HCT116 (cell line): ENCODE measurements around the gene MME. TPM values are rescaled to one million over a fixed set of nuclear protein-coding genes. Genes with fewer than 3 reads are reported as not detected.

Experiments used
- ATAC-seq: fragments of 200-7000 bp; cut with Tn5 transposase; 2 replicates; pipeline ENCODE4 v1.9.1; 2020; ENCODE audit warnings: mild to moderate bottlenecking, moderate library complexity
- BruUV-seq: library from RNA; stranded (reverse); fragments of 400-500 nt; replicated peaks from 2 replicates; lab custom pipeline; 2021; lab: Mats Ljungman, UMichigan
- CTCF ChIA-PET: fragments of 300-600 bp; sonication (Branson Sonifier 250); formaldehyde crosslinking; loops from one replicate; lab custom pipeline; 2021; ENCODE audit warnings: antibody characterized with exemption; lab: Charles Lee
- POLR2A ChIA-PET: fragments of 300-600, 350-600 bp; sonication (Branson Sonifier 250); formaldehyde crosslinking; loops from one replicate; lab custom pipeline; 2021; ENCODE audit warnings: antibody characterized with exemption; lab: Charles Lee
- RAD21 ChIA-PET, 2 experiments: fragments of 300-600 bp; sonication (Branson Sonifier 250); formaldehyde crosslinking; loops; one replicate each; lab custom pipeline; 2023; ENCODE audit warnings: low total read pairs in 2 of 2; ENCODE audit not compliant: uncharacterized antibody in 2 of 2, unreplicated experiment in 2 of 2, low non-redundant PET in 1 of 2; lab: Charles Lee
- DNase-seq: peaks from one replicate; pipeline ENCODE4 v3.0.0-alpha.2; 2010; ENCODE audit warnings: low read depth, low spot score
- H2AFZ ChIP-seq: fragments of 200-600 bp; shearing (Covaris generic), sonication (generic); 2 replicates; pipeline ENCODE4 v1.6.1; 2017; ENCODE audit warnings: low read depth, mixed run types, mixed read lengths, antibody characterized with exemption, low read length; ENCODE audit not compliant: poor library complexity, severe bottlenecking
- H3K27ac ChIP-seq: 2 replicates; pipeline ENCODE4 v1.5.1; 2012; ENCODE audit warnings: low read depth, low read length
- H3K27me3 ChIP-seq: fragments of 200-600 bp; sonication (generic); 2 replicates; pipeline ENCODE4 v1.6.1; 2016; ENCODE audit warnings: mixed run types, low read length, mixed read lengths; ENCODE audit not compliant: insufficient read depth
- H3K36me3 ChIP-seq, 2 experiments: fragments of 200-500 bp in 1 of 2; fragments of 200-600 bp in 1 of 2; sonication (Bioruptor generic) in 1 of 2; sonication (generic) in 1 of 2; 2 replicates each; pipeline versions ENCODE4 v1.5.1 to v1.6.1; 2014 to 2016; ENCODE audit warnings: low read length in 2 of 2, inconsistent platforms in 1 of 2, mixed read lengths in 1 of 2, mixed run types in 1 of 2; ENCODE audit not compliant: insufficient read depth in 2 of 2, control insufficient read depth in 1 of 2
- H3K4me1 ChIP-seq, 2 experiments: fragments of 200-600 bp in 1 of 2; sonication (generic) in 1 of 2; 2 replicates each; pipeline versions ENCODE4 v1.5.1 to v1.6.1; 2012 to 2017; ENCODE audit warnings: low read length in 2 of 2, inconsistent platforms in 1 of 2, mild to moderate bottlenecking in 1 of 2, mixed read lengths in 1 of 2, mixed run types in 1 of 2, moderate library complexity in 1 of 2; ENCODE audit not compliant: insufficient read depth in 2 of 2, control insufficient read depth in 1 of 2
- H3K4me2 ChIP-seq: fragments of 200-600 bp; sonication (generic); 2 replicates; pipeline ENCODE4 v1.6.1; 2017; ENCODE audit warnings: mixed run types, low read length, mixed read lengths
- H3K4me3 ChIP-seq, 2 experiments: fragments of 200-600 bp in 1 of 2; sonication (generic) in 1 of 2; replicated peaks in 1 of 2; 2 replicates each; pipeline ENCODE4 v1.5.1; 2011 to 2016; ENCODE audit warnings: low read length in 2 of 2, control low read depth in 1 of 2, low read depth in 1 of 2, mild to moderate bottlenecking in 1 of 2, mixed read lengths in 1 of 2, mixed run types in 1 of 2
- H3K79me2 ChIP-seq: fragments of 200-600 bp; sonication (generic); 2 replicates; pipeline ENCODE4 v1.6.1; 2017; ENCODE audit warnings: mild to moderate bottlenecking, mixed run types, low read length, moderate library complexity, mixed read lengths; ENCODE audit not compliant: insufficient read depth
- H3K9ac ChIP-seq: fragments of 200-600 bp; sonication (generic); 2 replicates; pipeline ENCODE4 v1.6.1; 2016; ENCODE audit warnings: low read length, mixed read lengths
- H3K9me2 ChIP-seq: fragments of 200-600 bp; sonication (generic), shearing (Covaris generic); 2 replicates; pipeline ENCODE4 v1.6.1; 2017; ENCODE audit warnings: mixed run types, mild to moderate bottlenecking, moderate library complexity; ENCODE audit not compliant: insufficient read depth
- H3K9me3 ChIP-seq, 2 experiments: fragments of 200-500 bp in 1 of 2; fragments of 200-600 bp in 1 of 2; sonication (Bioruptor generic) in 1 of 2; sonication (generic) in 1 of 2; 2 replicates each; pipeline ENCODE4 v1.6.1; 2014 to 2017; ENCODE audit warnings: low read length in 2 of 2, mixed read lengths in 2 of 2, inconsistent platforms in 1 of 2, low read depth in 1 of 2, mild to moderate bottlenecking in 1 of 2, mixed run types in 1 of 2, moderate library complexity in 1 of 2; ENCODE audit not compliant: control insufficient read depth in 1 of 2, insufficient read depth in 1 of 2
- H4K20me1 ChIP-seq: fragments of 200-600 bp; sonication (generic), shearing (Covaris generic); 2 replicates; pipeline ENCODE4 v1.6.1; 2017; ENCODE audit warnings: mixed run types, mild to moderate bottlenecking, moderate library complexity; ENCODE audit not compliant: insufficient read depth
- CBX3 ChIP-seq: IDR thresholded peaks from 2 replicates; pipeline ENCODE4 v1.6.1; 2012; ENCODE audit warnings: low read depth
- CEBPB ChIP-seq: IDR thresholded peaks from 2 replicates; pipeline ENCODE4 v1.6.1; 2012; ENCODE audit warnings: low read depth
- EGR1 ChIP-seq: IDR thresholded peaks from 2 replicates; pipeline ENCODE4 v1.6.1; 2012; ENCODE audit warnings: low read depth
- ELF1 ChIP-seq: IDR thresholded peaks from 2 replicates; pipeline ENCODE4 v1.6.1; 2012; ENCODE audit warnings: low read depth, borderline replicate concordance
- EZH2 ChIP-seq: fragments of 200-600 bp; sonication (generic); IDR thresholded peaks from 2 replicates; pipeline ENCODE4 v1.6.1; 2017; ENCODE audit warnings: antibody characterized with exemption, mixed run types
- EZH2phosphoT487 ChIP-seq: fragments of 200-600 bp; IDR thresholded peaks from 2 replicates; pipeline ENCODE4 v1.6.1; 2018; ENCODE audit warnings: antibody characterized with exemption, borderline replicate concordance
- FOSL1 ChIP-seq: IDR thresholded peaks from 2 replicates; pipeline ENCODE4 v1.6.1; 2012; ENCODE audit warnings: low read depth
- JUND ChIP-seq: IDR thresholded peaks from 2 replicates; pipeline ENCODE4 v1.6.1; 2012
- POLR2AphosphoS5 ChIP-seq: IDR thresholded peaks from 2 replicates; pipeline ENCODE4 v1.6.1; 2011; ENCODE audit warnings: mild to moderate bottlenecking, low read depth, low read length, moderate library complexity
- SIN3A ChIP-seq: IDR thresholded peaks from 2 replicates; pipeline ENCODE4 v1.6.1; 2012; ENCODE audit warnings: low read depth
- SP1 ChIP-seq: IDR thresholded peaks from 2 replicates; pipeline ENCODE4 v1.6.1; 2012; ENCODE audit warnings: low read depth
- SRF ChIP-seq: IDR thresholded peaks from 2 replicates; pipeline ENCODE4 v1.6.1; 2012; ENCODE audit warnings: low read depth
- TCF7L2 ChIP-seq: IDR thresholded peaks from 2 replicates; pipeline ENCODE4 v1.7.0; 2011; ENCODE audit warnings: borderline replicate concordance, inconsistent platforms; ENCODE audit not compliant: insufficient read depth, insufficient read length; ENCODE audit errors: extremely low read depth
- ZFX ChIP-seq: fragments of 450-650 bp; IDR thresholded peaks from 2 replicates; pipeline ENCODE4 v1.6.1; 2017
- ZNF274 ChIP-seq: fragments of 200-500 bp; sonication (Bioruptor generic); IDR thresholded peaks from 2 replicates; pipeline ENCODE4 v1.6.1; 2014; ENCODE audit warnings: mild to moderate bottlenecking, low read depth, low read length, inconsistent platforms
- intact Hi-C: fragments of 100-400 bp; cut with micrococcal nuclease; formaldehyde crosslinking; loops from 2 replicates; pipeline ENCODE4 v1.10.0; 2022
- total RNA-seq: library from RNA; stranded (reverse); gene quantifications from one replicate; pipeline ENCODE4 v1.2.1, GENCODE V29; 2021; ENCODE audit not compliant: unreplicated experiment
- TF ChIP-seq, protein P1 (sequence below), 3 experiments: fragments of 200-600 bp in 1 of 3; sonication (generic) in 1 of 3; IDR thresholded peaks in 2 of 3; conservative IDR thresholded peaks in 1 of 3; 2 replicates each; pipeline ENCODE4 v1.5.1; 2012 to 2017; ENCODE audit warnings: low read depth in 2 of 3, low read length in 2 of 3, antibody characterized with exemption in 1 of 3, borderline replicate concordance in 1 of 3, control low read depth in 1 of 3, mild to moderate bottlenecking in 1 of 3, mixed read lengths in 1 of 3, mixed run types in 1 of 3, moderate library complexity in 1 of 3; ENCODE audit not compliant: insufficient read depth in 1 of 3
- TF ChIP-seq, protein P2 (sequence below): IDR thresholded peaks from 2 replicates; pipeline ENCODE4 v1.6.1; 2012

Gene MME
- total RNA-seq, 1 experiment from 2014 or later, result 0.34 TPM

DNA sequence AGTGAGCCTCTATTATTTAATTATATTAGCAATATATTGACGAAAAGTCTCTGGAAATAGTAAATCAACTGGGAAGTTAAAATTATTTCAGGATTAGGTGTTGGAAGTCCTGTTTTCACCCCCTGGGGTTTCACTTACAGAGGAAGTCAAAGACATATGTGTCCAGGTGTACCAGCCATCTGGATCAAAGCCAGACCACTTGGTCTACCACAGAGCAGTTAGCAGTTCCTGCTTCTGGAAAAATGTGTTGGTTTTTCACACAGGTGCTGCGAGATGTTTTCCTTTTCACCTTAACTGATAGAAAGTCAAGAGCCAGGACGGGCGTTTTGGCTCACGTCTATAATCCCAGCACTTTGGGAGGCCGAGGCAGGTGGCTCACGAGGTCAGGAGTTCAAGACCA lies 13.1 kb downstream of the MME start:
- ATAC-seq, result no peak
- no peaks in the 10 kb centered on the region for H4K20me1 ChIP-seq
- ChIA-PET RAD21 (no interaction called here), POLR2A (no interaction called here), CTCF (no interaction called here)
- H3K4me3 ChIP-seq, result no peak overlapping the region
- BruUV-seq, result no TSS peak
- no peak overlapping the region for H3K4me2 ChIP-seq
- no peaks in the 10 kb centered on the region for H3K27me3 ChIP-seq
- H3K79me2 ChIP-seq, result no peaks in the 10 kb centered on the region
- no peak for DNase-seq
- no peaks in the 10 kb centered on the region for H3K36me3 ChIP-seq
- H3K4me1 ChIP-seq, result no peaks in the 10 kb centered on the region
- H2AFZ ChIP-seq, result no peak overlapping the region
- H3K9ac ChIP-seq, result no peak overlapping the region
- no peaks in the 10 kb centered on the region for H3K9me2 ChIP-seq
- no peak overlapping the region for H3K27ac ChIP-seq
- intact Hi-C loops, result no loop called here
- TF ChIP-seq EGR1, result no peak
- no peak for TF ChIP-seq ZFX
- no peak for TF ChIP-seq EZH2
- no peak for TF ChIP-seq SIN3A
- no peak for TF ChIP-seq SP1
- TF ChIP-seq, all 23 proteins: peak for 0
- H3K9me3 ChIP-seq, result no peaks in the 10 kb centered on the region

DNA sequence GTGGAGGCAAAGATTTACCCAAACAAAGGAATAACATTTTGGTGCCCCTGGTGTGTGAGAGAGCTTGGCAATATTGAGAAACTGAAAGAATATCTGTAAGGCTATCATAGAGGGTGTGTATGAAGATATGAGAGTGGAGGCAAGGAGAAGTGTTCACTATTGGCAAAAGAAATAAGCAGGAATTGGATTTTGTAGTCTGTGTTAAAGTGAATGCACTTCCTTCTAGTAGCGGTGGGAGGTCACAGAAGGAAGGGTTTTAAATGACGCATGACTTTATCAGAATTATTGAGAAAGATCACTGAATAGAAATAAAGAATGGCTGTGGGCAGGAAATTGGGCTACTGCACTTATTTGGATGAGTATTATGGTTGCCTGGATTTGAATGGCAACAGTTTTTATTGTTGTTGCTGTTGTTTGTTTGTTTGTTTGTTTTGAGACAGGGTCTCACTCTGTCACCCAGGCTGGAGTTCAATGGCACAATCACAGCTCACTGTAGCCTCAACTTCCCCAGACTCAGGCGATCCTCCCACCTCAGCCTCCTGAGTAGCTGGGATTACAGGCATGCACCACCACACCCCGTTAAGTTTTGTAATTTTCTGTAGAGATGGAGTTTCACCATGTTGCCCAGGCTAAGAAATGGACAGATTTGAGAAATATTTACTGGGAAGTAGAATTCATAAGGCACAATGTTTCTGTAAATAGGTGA lies 16.3 kb downstream of the MME start:
- CTCF ChIA-PET, result no interaction called here
- Histone ChIP-seq H3K36me3 (no peaks in the 10 kb centered on the region), H3K9me3 (no peaks in the 10 kb centered on the region), H3K27ac (no peak overlapping the region), H4K20me1 (no peaks in the 10 kb centered on the region), H3K9me2 (no peaks in the 10 kb centered on the region), H3K4me1 (0 out of 4 replicates have a peak, but pooled peaks cover 0 to 1% of the 10 kb centered on the region in 2 experiments), H3K4me2 (no peak overlapping the region), H2AFZ (no peak overlapping the region), H3K79me2 (no peaks in the 10 kb centered on the region), H3K27me3 (no peaks in the 10 kb centered on the region), H3K9ac (no peak overlapping the region), H3K4me3 (no peak overlapping the region)
- POLR2A ChIA-PET, result no interaction called here
- no peak for DNase-seq
- TF ChIP-seq FOSL1 (no peak), TCF7L2 (no peak), EZH2 (no peak), POLR2AphosphoS5 (no peak), SP1 (no peak), CEBPB (no peak), JUND (no peak), ZNF274 (no peak), SRF (no peak), SIN3A (no peak), ELF1 (no peak), EZH2phosphoT487 (no peak), CBX3 (no peak)
- TF ChIP-seq, protein P1, sequence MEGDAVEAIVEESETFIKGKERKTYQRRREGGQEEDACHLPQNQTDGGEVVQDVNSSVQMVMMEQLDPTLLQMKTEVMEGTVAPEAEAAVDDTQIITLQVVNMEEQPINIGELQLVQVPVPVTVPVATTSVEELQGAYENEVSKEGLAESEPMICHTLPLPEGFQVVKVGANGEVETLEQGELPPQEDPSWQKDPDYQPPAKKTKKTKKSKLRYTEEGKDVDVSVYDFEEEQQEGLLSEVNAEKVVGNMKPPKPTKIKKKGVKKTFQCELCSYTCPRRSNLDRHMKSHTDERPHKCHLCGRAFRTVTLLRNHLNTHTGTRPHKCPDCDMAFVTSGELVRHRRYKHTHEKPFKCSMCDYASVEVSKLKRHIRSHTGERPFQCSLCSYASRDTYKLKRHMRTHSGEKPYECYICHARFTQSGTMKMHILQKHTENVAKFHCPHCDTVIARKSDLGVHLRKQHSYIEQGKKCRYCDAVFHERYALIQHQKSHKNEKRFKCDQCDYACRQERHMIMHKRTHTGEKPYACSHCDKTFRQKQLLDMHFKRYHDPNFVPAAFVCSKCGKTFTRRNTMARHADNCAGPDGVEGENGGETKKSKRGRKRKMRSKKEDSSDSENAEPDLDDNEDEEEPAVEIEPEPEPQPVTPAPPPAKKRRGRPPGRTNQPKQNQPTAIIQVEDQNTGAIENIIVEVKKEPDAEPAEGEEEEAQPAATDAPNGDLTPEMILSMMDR (IDR thresholded peaks at IDR 0.05 in 2 of 3, conservative IDR thresholded peaks at IDR 0.05 in 1 of 3; ENCODE audit: borderline replicate concordance in 1 of 3, insufficient read depth in 1 of 3, low read depth in 2 of 3, low read length in 2 of 3), result no peak
- TF ChIP-seq, protein P2, sequence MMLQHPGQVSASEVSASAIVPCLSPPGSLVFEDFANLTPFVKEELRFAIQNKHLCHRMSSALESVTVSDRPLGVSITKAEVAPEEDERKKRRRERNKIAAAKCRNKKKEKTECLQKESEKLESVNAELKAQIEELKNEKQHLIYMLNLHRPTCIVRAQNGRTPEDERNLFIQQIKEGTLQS, result no peak
- no peak for ATAC-seq
- intact Hi-C loops, result no loop called here
- RAD21 ChIA-PET, result no interaction called here
- BruUV-seq, result no TSS peak
